ENCODE measurements around the gene KLRC4. TPM values are rescaled to one million over a fixed set of nuclear protein-coding genes. Genes with fewer than 3 reads are reported as not detected.
"Not testable (repeated sequence)": the region's sequence is repeated elsewhere in the genome, so short reads cannot be mapped to it uniquely, and the experiment has no call there.

Gene KLRC4
- total RNA-seq, 1 donor from 2014 or later = not detected

DNA sequence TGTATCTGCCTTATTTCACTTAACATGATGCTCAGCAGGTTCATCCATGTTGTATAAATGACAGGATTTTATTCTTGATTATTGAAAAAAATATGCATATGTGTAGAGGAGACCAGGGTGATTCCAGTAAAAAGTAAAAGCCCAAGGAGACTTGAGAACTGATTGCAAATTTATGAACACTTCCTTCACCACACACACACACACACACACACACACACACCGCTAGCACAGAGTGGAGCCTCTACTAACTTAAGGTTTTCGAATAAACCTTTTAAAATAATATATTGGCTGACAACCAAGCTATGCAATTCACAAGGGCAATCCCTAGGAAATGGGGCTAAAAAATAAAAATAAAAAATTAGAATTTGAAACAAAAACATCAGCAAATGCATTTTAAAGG is 11.4 kb downstream of the KLRC4 start:
- TF ChIP-seq POLR2AphosphoS5 (IDR thresholded peaks at IDR 0.05; ENCODE audit: insufficient read depth in 1 of 2, low read depth in 1 of 2) (no peak), POLR2A (IDR thresholded peaks at IDR 0.05) (no peak)
- TF ChIP-seq, protein P1, sequence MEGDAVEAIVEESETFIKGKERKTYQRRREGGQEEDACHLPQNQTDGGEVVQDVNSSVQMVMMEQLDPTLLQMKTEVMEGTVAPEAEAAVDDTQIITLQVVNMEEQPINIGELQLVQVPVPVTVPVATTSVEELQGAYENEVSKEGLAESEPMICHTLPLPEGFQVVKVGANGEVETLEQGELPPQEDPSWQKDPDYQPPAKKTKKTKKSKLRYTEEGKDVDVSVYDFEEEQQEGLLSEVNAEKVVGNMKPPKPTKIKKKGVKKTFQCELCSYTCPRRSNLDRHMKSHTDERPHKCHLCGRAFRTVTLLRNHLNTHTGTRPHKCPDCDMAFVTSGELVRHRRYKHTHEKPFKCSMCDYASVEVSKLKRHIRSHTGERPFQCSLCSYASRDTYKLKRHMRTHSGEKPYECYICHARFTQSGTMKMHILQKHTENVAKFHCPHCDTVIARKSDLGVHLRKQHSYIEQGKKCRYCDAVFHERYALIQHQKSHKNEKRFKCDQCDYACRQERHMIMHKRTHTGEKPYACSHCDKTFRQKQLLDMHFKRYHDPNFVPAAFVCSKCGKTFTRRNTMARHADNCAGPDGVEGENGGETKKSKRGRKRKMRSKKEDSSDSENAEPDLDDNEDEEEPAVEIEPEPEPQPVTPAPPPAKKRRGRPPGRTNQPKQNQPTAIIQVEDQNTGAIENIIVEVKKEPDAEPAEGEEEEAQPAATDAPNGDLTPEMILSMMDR (IDR thresholded peaks at IDR 0.05) = no peak
- no peaks in the 10 kb centered on the region for H3K27me3 ChIP-seq
- H3K4me1 ChIP-seq = no peaks in the 10 kb centered on the region
- no peak overlapping the region for H3K27ac ChIP-seq
- DNase-seq (ENCODE audit: extremely low spot score in 2 of 2) = no peak
- intact Hi-C loops (cut with DNase I) = no loop called here
- H3K4me3 ChIP-seq = no peak overlapping the region
- no peaks in the 10 kb centered on the region for H3K36me3 ChIP-seq
- no peaks in the 10 kb centered on the region for H3K9me3 ChIP-seq

DNA sequence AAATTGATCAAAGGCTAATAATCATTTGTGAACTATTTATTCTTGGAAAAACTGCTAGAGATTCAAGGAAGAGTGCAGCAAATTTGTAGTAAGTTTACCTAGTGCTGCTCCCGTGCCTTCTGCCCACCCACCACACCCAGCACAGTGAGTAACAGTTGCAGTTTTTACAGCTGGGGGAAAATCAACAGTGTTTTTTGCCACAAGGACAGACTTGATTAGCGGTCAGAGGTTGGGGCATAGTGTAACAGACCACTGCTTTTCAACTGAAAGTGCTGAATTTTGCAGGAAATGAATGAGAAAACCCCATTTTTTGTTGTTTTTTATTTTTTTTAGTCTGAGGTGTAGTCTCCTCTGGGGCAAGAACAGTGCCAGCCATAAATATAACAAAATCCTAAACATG is 12.3 kb downstream of the KLRC4 start:
- intact Hi-C loops (cut with DNase I) = no loop called here
- no peaks in the 10 kb centered on the region for H3K27me3 ChIP-seq

DNA sequence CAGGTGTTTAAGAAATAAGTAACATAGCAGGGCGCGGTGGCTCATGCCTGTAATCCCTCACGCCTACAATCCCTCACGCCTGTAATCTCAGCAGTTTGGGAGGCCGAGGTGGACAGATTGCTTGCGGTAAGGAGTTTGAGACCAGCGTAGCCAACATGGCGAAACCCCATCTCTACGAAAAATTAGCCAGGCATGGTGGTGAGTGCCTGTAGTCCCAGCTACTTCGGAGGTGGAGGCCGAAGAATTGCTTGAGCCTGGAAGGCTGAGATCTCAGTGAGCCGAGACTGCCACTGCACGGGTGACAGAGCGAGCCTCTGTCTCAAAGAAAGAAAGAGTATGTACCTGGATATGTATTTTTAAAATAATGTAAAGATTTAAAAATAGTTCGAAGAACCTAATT is 13.4 kb downstream of the KLRC4 start:
- H3K36me3 ChIP-seq; H3K4me1 ChIP-seq; H3K27me3 ChIP-seq; H3K27ac ChIP-seq; DNase-seq (ENCODE audit: extremely low spot score in 2 of 2); H3K4me3 ChIP-seq; H3K9me3 ChIP-seq; intact Hi-C loops (cut with DNase I): not testable (repeated sequence)

More for the DNA sequence above, 12.3 kb downstream of the KLRC4 start:
- DNase-seq (ENCODE audit: extremely low spot score in 2 of 2) = no peak
- H3K36me3 ChIP-seq = no peaks in the 10 kb centered on the region
- no peaks in the 10 kb centered on the region for H3K4me1 ChIP-seq
- H3K4me3 ChIP-seq = no peak overlapping the region
- TF ChIP-seq, protein P1 (IDR thresholded peaks at IDR 0.05) = no peak
- TF ChIP-seq POLR2A (IDR thresholded peaks at IDR 0.05) (no peak), POLR2AphosphoS5 (IDR thresholded peaks at IDR 0.05; ENCODE audit: insufficient read depth in 1 of 2, low read depth in 1 of 2) (no peak)
- no peak overlapping the region for H3K27ac ChIP-seq
- H3K9me3 ChIP-seq = no peaks in the 10 kb centered on the region

DNA sequence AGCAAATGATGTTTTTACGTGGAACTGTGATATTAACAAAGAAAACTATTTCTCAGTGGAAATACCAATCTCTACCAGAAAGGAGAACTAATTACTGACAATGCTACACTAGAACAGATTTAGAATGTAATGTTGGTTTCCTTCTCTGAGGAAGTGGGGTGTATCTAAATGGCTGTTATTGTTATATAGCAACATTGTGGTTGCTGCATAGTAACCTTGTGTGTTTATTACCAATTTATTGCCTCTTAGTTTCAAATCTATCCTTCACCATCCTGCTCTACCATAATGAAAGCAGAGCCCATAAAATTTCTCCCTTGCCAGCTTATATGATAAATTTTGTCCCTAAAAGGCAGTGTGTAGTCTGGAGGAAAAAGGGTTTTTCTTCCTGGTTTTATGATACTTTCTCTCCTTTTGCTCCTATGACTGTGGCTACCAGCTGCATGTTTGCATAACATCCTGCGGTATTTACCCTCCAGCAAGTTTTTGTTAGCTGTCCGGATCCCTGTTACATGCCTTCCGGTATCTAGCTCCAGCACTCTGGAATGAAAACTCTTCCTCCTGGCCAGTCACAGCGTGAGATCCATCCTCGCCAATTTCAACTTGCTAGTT is 14.1 kb downstream of the KLRC4 start:
- H3K9me3 ChIP-seq = no peaks in the 10 kb centered on the region
- H3K4me1 ChIP-seq = no peaks in the 10 kb centered on the region
- no peak overlapping the region for H3K4me3 ChIP-seq
- H3K27me3 ChIP-seq = no peaks in the 10 kb centered on the region
- no peak for DNase-seq (ENCODE audit: extremely low spot score in 2 of 2)
- TF ChIP-seq, protein P1 (IDR thresholded peaks at IDR 0.05) = no peak
- TF ChIP-seq POLR2A (IDR thresholded peaks at IDR 0.05) = no peak
- no peak for TF ChIP-seq POLR2AphosphoS5 (IDR thresholded peaks at IDR 0.05; ENCODE audit: insufficient read depth in 1 of 2, low read depth in 1 of 2)
- no peaks in the 10 kb centered on the region for H3K36me3 ChIP-seq
- H3K27ac ChIP-seq = peak overlapping the region; percentile 0
- intact Hi-C loops (cut with DNase I) = no loop called here

DNA sequence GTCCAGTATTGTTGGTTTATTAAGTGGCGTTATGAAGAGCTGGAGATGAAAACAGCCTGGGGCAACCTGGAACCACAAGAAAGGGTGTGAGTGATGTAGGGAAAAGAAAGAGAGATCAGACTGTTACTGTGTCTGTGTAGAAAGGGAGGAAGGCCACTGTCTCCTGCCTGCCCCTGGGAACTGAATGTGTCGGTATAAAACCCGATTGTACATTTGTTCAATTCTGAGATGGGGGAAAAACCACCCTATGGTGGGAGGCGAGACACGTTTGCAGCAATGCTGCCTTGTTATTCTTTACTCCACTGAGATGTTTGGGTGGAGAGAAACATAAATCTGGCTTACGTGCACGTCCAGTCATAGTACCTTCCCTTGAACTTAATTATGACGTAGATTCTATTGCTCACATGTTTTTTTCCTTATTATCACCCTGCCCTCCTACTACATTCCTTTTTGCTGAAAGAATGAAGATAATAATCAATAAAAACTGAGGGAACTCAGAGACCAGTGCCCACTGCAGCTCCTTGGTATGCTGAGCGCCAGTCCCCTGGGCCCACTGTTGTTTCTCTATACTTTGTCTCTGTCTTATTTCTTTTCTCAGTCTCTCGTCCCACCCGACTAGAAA is 14.9 kb downstream of the KLRC4 start:
- H3K4me3 ChIP-seq; intact Hi-C loops (cut with DNase I); H3K9me3 ChIP-seq; H3K4me1 ChIP-seq; H3K27me3 ChIP-seq; H3K36me3 ChIP-seq; DNase-seq (ENCODE audit: extremely low spot score in 2 of 2): not testable (repeated sequence)
- peak overlapping the region; percentile 0 for H3K27ac ChIP-seq

DNA sequence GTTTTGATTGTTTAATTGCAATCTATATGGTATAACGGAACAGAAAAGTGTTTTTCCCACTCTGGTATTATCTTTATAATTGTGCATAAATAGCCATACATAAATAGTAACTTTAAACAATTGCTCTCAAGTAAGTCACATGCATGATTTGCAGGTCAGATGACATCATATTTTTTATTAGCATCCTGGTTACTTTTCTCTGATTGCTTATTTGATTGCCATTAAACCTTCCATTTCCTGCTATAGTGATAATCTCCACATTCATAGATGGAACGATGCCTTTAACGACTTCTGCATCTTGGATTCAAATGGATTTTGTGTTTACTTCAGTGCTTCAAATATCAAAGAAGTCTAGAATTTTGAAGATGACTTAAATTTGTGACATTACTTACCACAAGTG is 16.3 kb downstream of the KLRC4 start:
- no peaks in the 10 kb centered on the region for H3K9me3 ChIP-seq
- H3K36me3 ChIP-seq = no peaks in the 10 kb centered on the region
- no peak for DNase-seq (ENCODE audit: extremely low spot score in 2 of 2)

More for the DNA sequence above, 16.3 kb downstream of the KLRC4 start:
- H3K4me3 ChIP-seq = no peak overlapping the region
- H3K4me1 ChIP-seq = no peaks in the 10 kb centered on the region
- intact Hi-C loops (cut with DNase I) = no loop called here
- H3K27me3 ChIP-seq = no peaks in the 10 kb centered on the region
- H3K27ac ChIP-seq = no peak overlapping the region
- TF ChIP-seq, protein P1 (IDR thresholded peaks at IDR 0.05) = no peak
- TF ChIP-seq POLR2A (IDR thresholded peaks at IDR 0.05) (no peak), POLR2AphosphoS5 (IDR thresholded peaks at IDR 0.05; ENCODE audit: insufficient read depth in 1 of 2, low read depth in 1 of 2) (no peak)
